HepG2 (cell line): ENCODE results near the gene PSMC3IP. TPM values are rescaled to one million over a fixed set of nuclear protein-coding genes. Genes with fewer than 3 reads are reported as not detected.
A peak's percentile ranks its signal among the peaks of the same experiment; 100 is the strongest.

Experiments used
- CEBPG ChIP-seq: IDR thresholded peaks from 2 replicates; pipeline ENCODE4 v1.6.1; 2016
- HNRNPUL1 ChIP-seq: fragments of 200-400 bp; formaldehyde crosslinking; IDR thresholded peaks from 2 replicates; pipeline ENCODE4 v1.6.1; 2017; ENCODE audit warnings: low read depth, mild to moderate bottlenecking, low read length, moderate library complexity
- IRF2 ChIP-seq: IDR thresholded peaks from 2 replicates; pipeline ENCODE4 v1.6.1; 2018; ENCODE audit warnings: missing genetic modification reagents, missing compliant biosample characterization
- RORA ChIP-seq: sonication (generic); formaldehyde crosslinking; IDR thresholded peaks from 2 replicates; pipeline ENCODE4 v1.5.0; 2020; ENCODE audit warnings: mild to moderate bottlenecking, missing genetic modification reagents, moderate library complexity
- SP4 ChIP-seq: sonication (generic); formaldehyde crosslinking; IDR thresholded peaks from 2 replicates; pipeline ENCODE4 v1.8.1; 2023; ENCODE audit warnings: mild to moderate bottlenecking, missing genetic modification reagents
- SSRP1 ChIP-seq: IDR thresholded peaks from 2 replicates; pipeline ENCODE4 v1.6.1; 2016; ENCODE audit warnings: control low read depth
- THYN1 ChIP-seq: sonication (generic); formaldehyde crosslinking; IDR thresholded peaks from 2 replicates; pipeline ENCODE4 v1.8.1; 2023; ENCODE audit warnings: low read depth, mild to moderate bottlenecking, moderate library complexity, missing genetic modification reagents, borderline replicate concordance
- ZBTB3 ChIP-seq: sonication (generic); formaldehyde crosslinking; IDR thresholded peaks from 2 replicates; pipeline ENCODE4 v1.4.0; 2020; ENCODE audit warnings: low read depth, mild to moderate bottlenecking, moderate library complexity, missing genetic modification reagents, borderline replicate concordance
- ZBTB34 ChIP-seq: sonication (generic); formaldehyde crosslinking; IDR thresholded peaks from 2 replicates; pipeline ENCODE4 v1.8.0; 2022; ENCODE audit warnings: mild to moderate bottlenecking, missing genetic modification reagents
- ZNF34 ChIP-seq: sonication (generic); formaldehyde crosslinking; IDR thresholded peaks from 2 replicates; pipeline ENCODE4 v1.4.0; 2020; ENCODE audit warnings: mild to moderate bottlenecking, missing genetic modification reagents, borderline replicate concordance
- ZNF343 ChIP-seq: sonication (generic); formaldehyde crosslinking; IDR thresholded peaks from 2 replicates; pipeline ENCODE4 v1.4.0; 2020; ENCODE audit warnings: mild to moderate bottlenecking, missing genetic modification reagents
- ZNF674 ChIP-seq: sonication (generic); formaldehyde crosslinking; IDR thresholded peaks from 2 replicates; pipeline ENCODE4 v1.5.0; 2020; ENCODE audit warnings: low read depth, mild to moderate bottlenecking, missing genetic modification reagents
- ZSCAN31 ChIP-seq: sonication (generic); formaldehyde crosslinking; IDR thresholded peaks from 2 replicates; pipeline ENCODE4 v1.5.0; 2020; ENCODE audit warnings: low read depth, mild to moderate bottlenecking, missing genetic modification reagents
- polyA plus RNA-seq, 8 experiments: library from polyadenylated mRNA; depleted of rRNA in 3 of 8; stranded (reverse) in 7 of 8; unstranded in 1 of 8; fragments of >200 nt; fragmentation: Illumina TruSeq in 4 of 8; extraction: Trizol in 4 of 8; gene quantifications; 2 replicates each; pipeline versions ENCODE4 v1.2.1 to v1.2.3, GENCODE V29; 2011 to 2016; ENCODE audit warnings: low read depth in 4 of 8, missing spikeins in 1 of 8, mixed read lengths in 1 of 8; ENCODE audit not compliant: insufficient read depth in 1 of 8
- total RNA-seq, 5 experiments: library from RNA; depleted of rRNA; stranded (reverse); fragments of >200 nt; fragmentation: Illumina TruSeq; extraction: Trizol; gene quantifications; 2 replicates each; pipeline ENCODE4 v1.2.3, GENCODE V29; 2016; ENCODE audit warnings: low read depth in 1 of 5
- TF ChIP-seq, protein P1 (sequence below): sonication (generic); formaldehyde crosslinking; IDR thresholded peaks from 2 replicates; pipeline ENCODE4 v1.5.1; 2020; ENCODE audit warnings: missing genetic modification reagents, mild to moderate bottlenecking, borderline replicate concordance
- TF ChIP-seq, protein P2 (sequence below): sonication (generic); formaldehyde crosslinking; IDR thresholded peaks from 2 replicates; pipeline ENCODE4 v1.8.0; 2022; ENCODE audit warnings: missing genetic modification reagents, mild to moderate bottlenecking, borderline replicate concordance
- TF ChIP-seq, protein P3 (sequence below): sonication (generic); formaldehyde crosslinking; IDR thresholded peaks from 2 replicates; pipeline ENCODE4 v1.4.0; 2020; ENCODE audit warnings: mild to moderate bottlenecking, missing genetic modification reagents
- TF ChIP-seq, protein P4 (sequence below): sonication (generic); formaldehyde crosslinking; IDR thresholded peaks from 2 replicates; pipeline ENCODE4 v1.8.0; 2023; ENCODE audit warnings: mild to moderate bottlenecking, missing genetic modification reagents
- TF ChIP-seq, protein P5 (sequence below): sonication (generic); formaldehyde crosslinking; IDR thresholded peaks from 2 replicates; pipeline ENCODE4 v1.5.0; 2020; ENCODE audit warnings: missing genetic modification reagents

PSMC3IP gene
- total and polyA plus RNA-seq, 2 of the 13 experiments (the other 11 are each of a cell fraction or from before 2014, with no cell fraction given) = 6.5 to 22.4 TPM

- TF ChIP-seq ZNF674 (CRISPR knock-in tag) (0 out of 2 replicates have a peak, but pooled peaks have one; percentile 27), ZNF34 (no peak), ZSCAN31 (CRISPR knock-in tag) (peak; percentile 77; the same call in 1 of the 2 replicates), CEBPG (CRISPR knock-in tag) (0 out of 2 replicates have a peak, but pooled peaks have one; percentile 36), THYN1 (no peak), IRF2 (CRISPR knock-in tag) (peak; percentile 76; the same call in 1 of the 2 replicates), ZBTB34 (CRISPR knock-in tag) (peak; percentile 65; the same call in 1 of the 2 replicates), ZBTB3 (CRISPR knock-in tag) (0 out of 2 replicates have a peak, but pooled peaks have one; percentile 29), RORA (no peak), HNRNPUL1 (no peak), SP4 (no peak; the same call in 1 of the 2 replicates), SSRP1 (CRISPR knock-in tag) (no peak; the same call in 1 of the 2 replicates), ZNF343 (CRISPR knock-in tag) (peak; percentile 89; the same call in 1 of the 2 replicates)
- TF ChIP-seq, protein P1, sequence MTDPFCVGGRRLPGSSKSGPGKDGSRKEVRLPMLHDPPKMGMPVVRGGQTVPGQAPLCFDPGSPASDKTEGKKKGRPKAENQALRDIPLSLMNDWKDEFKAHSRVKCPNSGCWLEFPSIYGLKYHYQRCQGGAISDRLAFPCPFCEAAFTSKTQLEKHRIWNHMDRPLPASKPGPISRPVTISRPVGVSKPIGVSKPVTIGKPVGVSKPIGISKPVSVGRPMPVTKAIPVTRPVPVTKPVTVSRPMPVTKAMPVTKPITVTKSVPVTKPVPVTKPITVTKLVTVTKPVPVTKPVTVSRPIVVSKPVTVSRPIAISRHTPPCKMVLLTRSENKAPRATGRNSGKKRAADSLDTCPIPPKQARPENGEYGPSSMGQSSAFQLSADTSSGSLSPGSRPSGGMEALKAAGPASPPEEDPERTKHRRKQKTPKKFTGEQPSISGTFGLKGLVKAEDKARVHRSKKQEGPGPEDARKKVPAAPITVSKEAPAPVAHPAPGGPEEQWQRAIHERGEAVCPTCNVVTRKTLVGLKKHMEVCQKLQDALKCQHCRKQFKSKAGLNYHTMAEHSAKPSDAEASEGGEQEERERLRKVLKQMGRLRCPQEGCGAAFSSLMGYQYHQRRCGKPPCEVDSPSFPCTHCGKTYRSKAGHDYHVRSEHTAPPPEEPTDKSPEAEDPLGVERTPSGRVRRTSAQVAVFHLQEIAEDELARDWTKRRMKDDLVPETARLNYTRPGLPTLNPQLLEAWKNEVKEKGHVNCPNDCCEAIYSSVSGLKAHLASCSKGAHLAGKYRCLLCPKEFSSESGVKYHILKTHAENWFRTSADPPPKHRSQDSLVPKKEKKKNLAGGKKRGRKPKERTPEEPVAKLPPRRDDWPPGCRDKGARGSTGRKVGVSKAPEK (CRISPR knock-in tag) = no peak
- TF ChIP-seq, protein P2, sequence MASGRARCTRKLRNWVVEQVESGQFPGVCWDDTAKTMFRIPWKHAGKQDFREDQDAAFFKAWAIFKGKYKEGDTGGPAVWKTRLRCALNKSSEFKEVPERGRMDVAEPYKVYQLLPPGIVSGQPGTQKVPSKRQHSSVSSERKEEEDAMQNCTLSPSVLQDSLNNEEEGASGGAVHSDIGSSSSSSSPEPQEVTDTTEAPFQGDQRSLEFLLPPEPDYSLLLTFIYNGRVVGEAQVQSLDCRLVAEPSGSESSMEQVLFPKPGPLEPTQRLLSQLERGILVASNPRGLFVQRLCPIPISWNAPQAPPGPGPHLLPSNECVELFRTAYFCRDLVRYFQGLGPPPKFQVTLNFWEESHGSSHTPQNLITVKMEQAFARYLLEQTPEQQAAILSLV (CRISPR knock-in tag) = peak; percentile 56; the same call in 1 of the 2 replicates
- TF ChIP-seq, protein P3, sequence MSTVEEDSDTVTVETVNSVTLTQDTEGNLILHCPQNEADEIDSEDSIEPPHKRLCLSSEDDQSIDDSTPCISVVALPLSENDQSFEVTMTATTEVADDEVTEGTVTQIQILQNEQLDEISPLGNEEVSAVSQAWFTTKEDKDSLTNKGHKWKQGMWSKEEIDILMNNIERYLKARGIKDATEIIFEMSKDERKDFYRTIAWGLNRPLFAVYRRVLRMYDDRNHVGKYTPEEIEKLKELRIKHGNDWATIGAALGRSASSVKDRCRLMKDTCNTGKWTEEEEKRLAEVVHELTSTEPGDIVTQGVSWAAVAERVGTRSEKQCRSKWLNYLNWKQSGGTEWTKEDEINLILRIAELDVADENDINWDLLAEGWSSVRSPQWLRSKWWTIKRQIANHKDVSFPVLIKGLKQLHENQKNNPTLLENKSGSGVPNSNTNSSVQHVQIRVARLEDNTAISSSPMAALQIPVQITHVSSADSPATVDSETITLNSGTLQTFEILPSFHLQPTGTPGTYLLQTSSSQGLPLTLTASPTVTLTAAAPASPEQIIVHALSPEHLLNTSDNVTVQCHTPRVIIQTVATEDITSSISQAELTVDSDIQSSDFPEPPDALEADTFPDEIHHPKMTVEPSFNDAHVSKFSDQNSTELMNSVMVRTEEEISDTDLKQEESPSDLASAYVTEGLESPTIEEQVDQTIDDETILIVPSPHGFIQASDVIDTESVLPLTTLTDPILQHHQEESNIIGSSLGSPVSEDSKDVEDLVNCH (CRISPR knock-in tag) = no peak
- TF ChIP-seq, protein P4, sequence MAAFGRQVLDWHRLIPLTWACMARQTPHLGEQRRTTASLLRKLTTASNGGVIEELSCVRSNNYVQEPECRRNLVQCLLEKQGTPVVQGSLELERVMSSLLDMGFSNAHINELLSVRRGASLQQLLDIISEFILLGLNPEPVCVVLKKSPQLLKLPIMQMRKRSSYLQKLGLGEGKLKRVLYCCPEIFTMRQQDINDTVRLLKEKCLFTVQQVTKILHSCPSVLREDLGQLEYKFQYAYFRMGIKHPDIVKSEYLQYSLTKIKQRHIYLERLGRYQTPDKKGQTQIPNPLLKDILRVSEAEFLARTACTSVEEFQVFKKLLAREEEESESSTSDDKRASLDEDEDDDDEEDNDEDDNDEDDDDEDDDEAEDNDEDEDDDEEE (CRISPR knock-in tag) = 0 out of 2 replicates have a peak, but pooled peaks have one; percentile 46
- TF ChIP-seq, protein P5, sequence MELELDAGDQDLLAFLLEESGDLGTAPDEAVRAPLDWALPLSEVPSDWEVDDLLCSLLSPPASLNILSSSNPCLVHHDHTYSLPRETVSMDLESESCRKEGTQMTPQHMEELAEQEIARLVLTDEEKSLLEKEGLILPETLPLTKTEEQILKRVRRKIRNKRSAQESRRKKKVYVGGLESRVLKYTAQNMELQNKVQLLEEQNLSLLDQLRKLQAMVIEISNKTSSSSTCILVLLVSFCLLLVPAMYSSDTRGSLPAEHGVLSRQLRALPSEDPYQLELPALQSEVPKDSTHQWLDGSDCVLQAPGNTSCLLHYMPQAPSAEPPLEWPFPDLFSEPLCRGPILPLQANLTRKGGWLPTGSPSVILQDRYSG (CRISPR knock-in tag) = no peak; the same call in 1 of the 2 replicates
Observed at GRCh38 chr17:42536372-42537155, 41.0 kb downstream of the PSMC3IP start (continued).
